A549 (cell line): ENCODE data around the gene UGT2B7. TPM values are rescaled to one million over a fixed set of nuclear protein-coding genes. Genes with fewer than 3 reads are reported as not detected.
"Not testable (repeated sequence)": the region's sequence is repeated elsewhere in the genome, so short reads cannot be mapped to it uniquely, and the experiment has no call there.

Experiments used
- ATAC-seq, 2 experiments: fragments of 200-7000 bp in 1 of 2; fragments of >200 bp in 1 of 2; cut with Nextera tagmentation in 1 of 2; cut with Tn5 transposase in 1 of 2; 3 replicates each; pipeline versions ENCODE4 v1.8.0 to v1.9.1; 2018 to 2020; ENCODE audit warnings: mild to moderate bottlenecking in 1 of 2, moderate library complexity in 1 of 2
- CTCF ChIA-PET: fragments of 300-600 bp; sonication (Branson Sonifier 250); formaldehyde crosslinking; extraction: SDS; loops from one replicate; lab custom pipeline; 2021; ENCODE audit warnings: antibody characterized with exemption, inconsistent platforms; lab: Yijun Ruan, JAX
- POLR2A ChIA-PET: fragments of 350-600 bp; formaldehyde crosslinking; extraction: SDS; loops from one replicate; lab custom pipeline; 2021; ENCODE audit warnings: antibody characterized with exemption, inconsistent platforms; lab: Yijun Ruan, JAX
- DNase-seq, 2 experiments: peaks; one replicate each; pipeline versions ENCODE4 v3.0.0 to v3.0.0-alpha.2; 2011 to 2016; ENCODE audit warnings: low read depth in 1 of 2, low spot score in 1 of 2
- FAIRE-seq: peaks from 2 replicates; lab custom pipeline; 2011; peaks lifted over from hg19 to GRCh38; lab: Jason Lieb, UNC
- H3K27ac ChIP-seq, 2 experiments: fragments of >200 bp; sonication (Bioruptor Twin); formaldehyde crosslinking; 3 replicates each; pipeline ENCODE4 v1.5.1; 2016 to 2017
- H3K4me1 ChIP-seq: fragments of >200 bp; sonication (Bioruptor Twin); formaldehyde crosslinking; 3 replicates; pipeline ENCODE4 v1.6.1; 2016
- H3K4me2 ChIP-seq: fragments of >200 bp; sonication (Bioruptor Twin); formaldehyde crosslinking; 3 replicates; pipeline ENCODE4 v1.6.1; 2016
- H3K4me3 ChIP-seq: fragments of >200 bp; sonication (Bioruptor Twin); formaldehyde crosslinking; 3 replicates; pipeline ENCODE4 v1.5.1; 2016
- H3K9me3 ChIP-seq: fragments of >200 bp; sonication (Bioruptor Twin); formaldehyde crosslinking; 3 replicates; pipeline ENCODE4 v1.6.1; 2016
- EP300 ChIP-seq, 2 experiments: fragments of >200 bp; sonication (Bioruptor Twin); formaldehyde crosslinking; IDR thresholded peaks; 2 replicates in 1 of 2; 3 replicates in 1 of 2; pipeline ENCODE4 v1.6.1; 2016 to 2017
- ESRRA ChIP-seq: fragments of 150-350 bp; IDR thresholded peaks from 2 replicates; pipeline ENCODE4 v1.6.1; 2014; ENCODE audit warnings: mild to moderate bottlenecking, low read length, borderline replicate concordance
- FOSL2 ChIP-seq, 2 experiments: fragments of 450-650 bp in 1 of 2; fragments of >200 bp in 1 of 2; sonication (Bioruptor Twin) in 1 of 2; formaldehyde crosslinking; IDR thresholded peaks; 2 replicates each; pipeline versions ENCODE4 v1.5.0 to v1.6.1; 2016 to 2020; ENCODE audit warnings: mild to moderate bottlenecking in 1 of 2, moderate library complexity in 1 of 2
- JUN ChIP-seq, 2 experiments: fragments of >200 bp; sonication (Bioruptor Twin); formaldehyde crosslinking; IDR thresholded peaks; 2 replicates in 1 of 2; 3 replicates in 1 of 2; pipeline ENCODE4 v1.6.1; 2016 to 2017
- KDM1A ChIP-seq: fragments of 200-600 bp; sonication (generic); IDR thresholded peaks from 2 replicates; pipeline ENCODE4 v1.6.1; 2016; ENCODE audit warnings: low read depth, mild to moderate bottlenecking
- RARB ChIP-seq: fragments of 250-450 bp; sonication (Bioruptor Pico); IDR thresholded peaks from 2 replicates; pipeline ENCODE4 v1.8.0; 2021; ENCODE audit warnings: mild to moderate bottlenecking, moderate library complexity
- RFX5 ChIP-seq: fragments of 450-650 bp; IDR thresholded peaks from 2 replicates; pipeline ENCODE4 v1.7.1; 2014; ENCODE audit warnings: antibody characterized with exemption, mild to moderate bottlenecking, moderate library complexity
- TP53 ChIP-seq: fragments of 250-450 bp; sonication (Bioruptor Pico); IDR thresholded peaks from 2 replicates; pipeline ENCODE4 v1.5.0; 2021; ENCODE audit warnings: mild to moderate bottlenecking, moderate library complexity
- ZNF302 ChIP-seq: fragments of 250-450 bp; sonication (Bioruptor Pico); IDR thresholded peaks from 2 replicates; pipeline ENCODE4 v1.9.0; 2021; ENCODE audit warnings: inconsistent platforms, mild to moderate bottlenecking, moderate library complexity
- WGBS: methylation state at CpG from one replicate; pipeline ENCODE4 v1.1.6; 2017; ENCODE audit errors: missing lambda C conversion rate; 5-methylcytosine and 5-hydroxymethylcytosine counted together
- polyA plus RNA-seq, 4 experiments: library from polyadenylated mRNA; depleted of rRNA in 3 of 4; stranded (reverse); fragments of >200 nt; fragmentation: RNase III in 1 of 4; extraction: RNeasy Plus Mini Kit Qiagen cat#74134 plus additional on column Dnase treatment in 1 of 4; gene quantifications; 2 replicates in 3 of 4; 3 replicates in 1 of 4; pipeline ENCODE4 v1.2.3, GENCODE V29; 2011 to 2017
- TF ChIP-seq, protein P1 (sequence below): fragments of >200 bp; sonication (Bioruptor Twin); formaldehyde crosslinking; IDR thresholded peaks from 2 replicates; pipeline ENCODE4 v1.6.1; 2016

Gene UGT2B7
- polyA plus RNA-seq, 2 of the 4 experiments (the other 2 are of a cell fraction): 0.22 to 0.78 TPM

GRCh38 chr4:69049860-69050259 is 46.4 kb upstream of the UGT2B7 start:
- TF ChIP-seq KDM1A (no peak), JUN (IDR thresholded peaks at IDR 0.05) (no peak)
- TF ChIP-seq, protein P1, sequence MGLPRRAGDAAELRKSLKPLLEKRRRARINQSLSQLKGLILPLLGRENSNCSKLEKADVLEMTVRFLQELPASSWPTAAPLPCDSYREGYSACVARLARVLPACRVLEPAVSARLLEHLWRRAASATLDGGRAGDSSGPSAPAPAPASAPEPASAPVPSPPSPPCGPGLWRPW: no peak
- no peak overlapping the region for H3K4me3 ChIP-seq
- peak overlapping the region in 1 of 2 experiments; percentile 30; a peak in 1 of 6 replicates for H3K27ac ChIP-seq
- H3K4me1 ChIP-seq: 0 out of 3 replicates have a peak, but pooled peaks cover 6% of the 10 kb centered on the region
- H3K9me3 ChIP-seq: no peaks in the 10 kb centered on the region
- FAIRE-seq (no peak), DNase-seq (no peak), ATAC-seq (no peak)
- H3K4me2 ChIP-seq: no peak overlapping the region
- POLR2A ChIA-PET: no interaction called here
- CTCF ChIA-PET: no interaction called here

- H3K4me2 ChIP-seq, H3K9me3 ChIP-seq, H3K4me3 ChIP-seq, DNase-seq, FAIRE-seq, POLR2A ChIA-PET, ATAC-seq: not testable (repeated sequence)
- CTCF ChIA-PET: interaction anchor here (0.6 kb wide), 1 partner anchor 42 kb away, joined by 3 read pairs; no protein-coding TSS in a partner anchor
- WGBS: 75% methylated on average over 12 of the region's 12 CpGs
- Histone ChIP-seq H3K27ac (peak overlapping the region; percentile 56 to 78), H3K4me1 (0 out of 3 replicates have a peak, but pooled peaks cover 11% of the 10 kb centered on the region)
Measured at GRCh38 chr4:69050853-69051575, 45.3 kb upstream of the UGT2B7 start.

- H3K4me2 ChIP-seq: no peak overlapping the region
- H3K4me3 ChIP-seq: no peak overlapping the region
- CTCF ChIA-PET: no interaction called here
- FAIRE-seq (no peak), DNase-seq (no peak)
- peaks cover 11% of the 10 kb centered on the region; the same call in 1 of the 3 replicates for H3K4me1 ChIP-seq
- no peaks in the 10 kb centered on the region for H3K9me3 ChIP-seq
- peak overlapping the region; percentile 54 to 78 for H3K27ac ChIP-seq
- no peak for TF ChIP-seq ESRRA
- no peak for TF ChIP-seq RARB (CRISPR knock-in tag)
- no peak for TF ChIP-seq RFX5
- no peak for TF ChIP-seq ZNF302 (CRISPR knock-in tag)
- TF ChIP-seq TP53 (CRISPR knock-in tag): no peak
- no peak for TF ChIP-seq JUN (IDR thresholded peaks at IDR 0.05)
- TF ChIP-seq, all 56 proteins: peak for 0
- POLR2A ChIA-PET: no interaction called here
- no peak for ATAC-seq
- 80% methylated on average over 4 of the region's 4 CpGs for WGBS
Measured at GRCh38 chr4:69051576-69051943, 44.7 kb upstream of the UGT2B7 start.

DNA sequence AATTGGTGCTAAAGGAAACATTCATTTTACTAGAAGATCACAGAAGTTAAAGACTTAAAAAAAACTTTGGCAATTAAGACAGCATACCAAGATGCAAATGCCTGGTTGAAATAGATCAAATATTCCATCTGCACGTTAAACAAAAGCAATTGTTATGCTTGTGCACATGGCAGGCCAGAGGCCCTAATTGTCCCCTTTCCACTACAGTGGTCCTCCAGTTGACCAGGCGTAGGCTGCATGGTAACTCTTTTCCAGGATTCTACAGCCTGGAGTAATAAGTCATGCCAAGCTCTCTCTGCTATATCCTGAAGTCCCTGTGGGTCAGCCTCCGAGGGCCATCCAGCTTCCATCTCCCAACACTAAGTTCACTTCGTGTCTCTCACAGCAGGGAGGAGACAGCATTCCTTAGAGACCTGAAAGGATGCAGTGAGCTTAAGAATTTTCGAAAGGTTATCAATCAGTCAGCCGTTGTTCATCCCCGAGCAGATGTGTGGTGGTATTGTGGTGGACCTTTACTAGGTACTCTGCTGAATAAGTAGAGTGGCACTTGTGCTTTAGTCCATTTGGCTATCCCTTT is 42.9 kb upstream of the UGT2B7 start:
- H3K4me2 ChIP-seq, FAIRE-seq, CTCF ChIA-PET, POLR2A ChIA-PET, ATAC-seq, DNase-seq, H3K9me3 ChIP-seq, H3K4me3 ChIP-seq: not testable (repeated sequence)
- Histone ChIP-seq H3K27ac (0 out of 6 replicates have a peak overlapping the region, but pooled peaks of 1 of the 2 experiments have one; percentile 28), H3K4me1 (peaks cover 26% of the 10 kb centered on the region)
- 93% methylated on average over 6 of the region's 7 CpGs for WGBS

DNA sequence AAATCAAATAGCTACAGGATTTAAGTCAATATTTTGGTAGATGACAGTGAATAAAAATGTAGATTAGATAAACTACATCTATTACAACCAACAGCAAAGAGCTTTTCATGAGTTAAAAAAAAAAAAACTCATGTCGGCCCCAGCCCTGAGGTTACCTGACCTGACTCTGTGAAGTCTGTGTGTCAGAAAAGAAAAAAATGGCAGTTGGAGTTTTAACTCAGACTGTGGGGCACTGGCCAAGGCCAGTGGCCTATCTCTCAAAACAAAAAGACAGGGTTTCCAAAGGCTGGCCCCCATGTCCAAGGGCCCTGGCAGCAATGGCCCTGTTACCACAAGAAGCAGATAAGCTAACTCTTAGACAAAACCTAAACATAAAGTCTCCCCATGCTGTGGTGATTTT is 42.2 kb upstream of the UGT2B7 start:
- H3K4me1 ChIP-seq: peaks cover 26% of the 10 kb centered on the region
- DNase-seq, H3K4me3 ChIP-seq, ATAC-seq, FAIRE-seq, POLR2A ChIA-PET, H3K9me3 ChIP-seq, CTCF ChIA-PET, H3K4me2 ChIP-seq: not testable (repeated sequence)
- 79% methylated on average over 1 of the region's 1 CpG for WGBS
- H3K27ac ChIP-seq: peak overlapping the region; percentile 71 to 73; a peak in 4 of 6 replicates

DNA sequence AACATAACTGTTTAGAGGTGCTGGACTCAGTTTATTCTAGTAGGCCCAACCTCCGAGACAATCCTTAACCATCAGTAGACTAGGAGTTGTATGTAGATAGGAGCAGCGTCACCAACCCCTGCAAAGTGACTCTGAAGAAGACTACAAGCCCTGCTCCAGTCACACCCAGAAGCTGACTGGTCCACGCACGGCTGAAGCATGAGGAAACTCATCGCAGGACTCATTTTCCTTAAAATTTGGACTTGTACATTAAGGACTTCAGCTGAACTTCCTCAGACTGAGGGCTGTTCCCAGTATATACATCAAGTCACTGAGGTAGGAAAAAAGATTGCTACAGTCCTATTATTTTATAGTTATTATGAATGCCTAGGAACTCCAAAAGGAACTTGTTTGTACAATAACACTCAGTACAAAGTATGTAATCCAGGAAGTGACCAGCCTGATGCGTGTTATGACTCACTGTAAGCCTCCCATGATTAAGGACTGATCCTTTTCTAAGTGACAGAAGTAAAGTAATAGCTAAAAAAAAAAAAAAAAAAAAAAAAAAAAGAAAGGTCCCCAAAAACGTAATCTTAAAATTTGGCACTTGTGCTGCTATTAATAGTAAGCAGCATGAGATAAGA is 41.6 kb upstream of the UGT2B7 start:
- FAIRE-seq: no peak
- Histone ChIP-seq H3K27ac (peak overlapping the region; percentile 71 to 73), H3K4me2 (no peak overlapping the region), H3K4me3 (no peak overlapping the region), H3K9me3 (no peaks in the 10 kb centered on the region), H3K4me1 (peaks cover 26% of the 10 kb centered on the region)
- POLR2A ChIA-PET: no interaction called here
- 0 out of 6 replicates have a peak, but pooled peaks of 1 of the 2 experiments have one; percentile 43 for ATAC-seq
- TF ChIP-seq EP300 (IDR thresholded peaks at IDR 0.05): no peak
- TF ChIP-seq FOSL2 (IDR thresholded peaks at IDR 0.05): no peak
- peak; percentile 39; the same call in 1 of the 2 replicates for TF ChIP-seq FOSL2 (CRISPR knock-in tag; IDR thresholded peaks at IDR 0.05)
- CTCF ChIA-PET: no interaction called here
- 69% methylated on average over 7 of the region's 7 CpGs for WGBS
- peak in 1 of 2 experiments; percentile 63 for DNase-seq
